T-helper 9 cell (primary cell): ENCODE measurements around the gene DNAL4.

Experiments
- DNase-seq: peaks from one replicate; pipeline ENCODE4 v3.0.0-alpha.2; 2020

The DNAL4 gene

GRCh38 chr22:38756711-38757463, 37.1 kb downstream of the DNAL4 start:
- no peak for DNase-seq

GRCh38 chr22:38755911-38756532, 37.9 kb downstream of the DNAL4 start, which contains the start of gene SUN2:
SUN2 (minus strand) TSS chr22:38755998; CDS start chr22:38752628, 3,370 bp downstream.
- DNase-seq = peak; percentile 92

DNA sequence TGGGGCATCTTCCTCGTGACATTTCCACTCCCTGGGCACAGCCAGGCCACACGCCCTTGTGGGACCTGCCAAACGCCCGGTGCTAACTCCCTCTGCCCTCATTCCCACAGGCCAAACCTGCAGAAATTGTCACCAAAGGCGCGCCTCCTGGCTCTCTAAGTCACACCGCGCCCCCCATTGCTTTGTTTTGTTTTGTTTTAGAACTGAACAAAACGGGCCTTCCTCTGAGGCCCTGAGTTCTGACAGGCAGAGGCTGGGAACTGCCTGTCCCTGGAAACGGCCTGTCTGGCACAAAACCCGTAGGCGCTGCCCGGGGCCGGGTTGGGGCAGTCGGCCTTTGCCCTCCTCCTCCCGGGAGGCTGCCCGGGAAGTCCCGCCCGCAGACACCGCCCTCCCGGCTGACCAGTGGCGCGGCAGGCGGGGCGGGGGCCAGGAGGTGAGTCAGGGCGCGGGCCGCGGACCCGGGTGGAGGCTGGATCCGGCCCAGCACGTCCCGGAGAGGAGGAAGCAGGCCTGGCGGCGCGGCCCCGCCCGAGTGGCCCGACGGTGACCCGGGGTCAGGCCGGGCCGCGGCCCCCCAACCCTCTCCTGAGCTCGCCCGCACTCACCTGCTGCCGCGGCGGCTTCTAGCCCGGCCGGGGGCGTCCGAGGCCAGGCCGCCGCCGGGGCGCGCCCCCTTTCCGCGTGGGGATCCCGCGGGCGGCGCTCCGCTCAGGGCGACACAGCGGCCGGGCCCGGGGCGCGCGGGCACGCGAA, 38.6 kb downstream of the DNAL4 start:
- DNase-seq = peak; percentile 43

DNA sequence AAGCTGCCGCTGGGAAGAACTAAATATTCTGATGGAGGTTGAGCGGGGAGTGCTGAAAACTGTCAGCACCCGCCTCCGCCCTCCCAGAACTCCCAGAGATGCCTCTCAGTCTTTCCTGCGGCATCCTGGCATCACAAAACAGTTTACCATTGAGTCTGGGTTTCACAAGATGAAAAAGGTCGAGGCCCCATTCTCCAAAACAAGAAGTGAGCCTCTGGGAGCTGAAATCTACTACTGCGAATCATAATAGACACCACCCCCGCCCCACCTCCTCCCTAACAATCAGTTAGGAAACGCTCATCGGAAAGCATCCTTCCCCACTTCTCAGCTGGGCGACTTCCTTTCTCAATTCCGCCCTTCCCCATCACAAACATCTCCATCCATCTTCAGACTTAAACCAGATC, 39.2 kb downstream of the DNAL4 start:
- no peak for DNase-seq

GRCh38 chr22:38753948-38754750, 39.8 kb downstream of the DNAL4 start:
- DNase-seq = no peak

DNA sequence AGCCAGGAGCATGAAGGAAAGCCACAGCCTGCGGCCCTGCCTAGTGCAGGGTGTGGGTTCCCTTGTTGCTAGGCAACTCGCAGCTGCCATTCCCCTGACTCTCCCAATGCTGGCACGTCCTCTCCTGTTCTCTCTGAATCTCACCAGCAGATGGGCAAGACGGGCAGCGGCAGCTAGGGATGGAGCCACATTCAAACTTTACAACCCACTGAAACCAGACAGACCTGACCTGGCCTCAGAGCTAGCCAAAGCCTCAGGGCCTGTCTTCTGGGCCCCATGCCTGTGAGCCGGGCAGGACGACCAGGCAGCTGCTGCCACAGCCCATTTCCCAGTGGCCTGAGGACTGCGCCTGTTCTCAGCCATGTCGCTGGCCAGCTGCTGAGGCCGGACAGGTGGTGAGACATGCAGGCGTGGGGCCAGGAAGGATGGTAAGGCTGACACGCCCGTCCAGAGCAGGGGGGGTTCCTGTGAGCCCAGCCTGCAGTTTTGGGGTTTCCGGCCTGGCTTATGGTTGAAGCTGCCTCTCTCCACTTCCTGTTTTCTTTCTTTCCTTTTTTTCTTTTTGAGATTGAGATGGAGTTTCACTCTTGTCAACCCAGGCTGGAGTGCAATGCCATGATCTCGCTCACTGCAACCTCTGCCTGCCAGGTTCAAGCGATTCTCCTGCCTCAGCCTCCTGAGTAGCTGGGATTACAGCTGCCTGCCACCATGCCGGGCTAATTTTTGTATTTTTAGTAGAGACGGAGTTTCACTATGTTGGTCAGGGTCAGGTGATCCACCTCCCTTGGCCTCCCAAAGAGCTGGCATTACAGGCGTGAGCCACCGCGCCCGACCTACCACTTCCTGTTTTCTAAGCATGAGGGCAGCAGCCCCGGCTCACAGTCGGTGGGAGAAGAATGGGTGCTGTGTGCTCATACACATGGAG, 42.3 kb downstream of the DNAL4 start:
- peak; percentile 69 for DNase-seq

- no peak for DNase-seq
Observed at GRCh38 chr22:38751066-38751421, 42.9 kb downstream of the DNAL4 start.

GRCh38 chr22:38750638-38751037, 43.3 kb downstream of the DNAL4 start:
- DNase-seq = no peak

- no peak for DNase-seq
Observed at GRCh38 chr22:38750104-38750503, 43.8 kb downstream of the DNAL4 start.

GRCh38 chr22:38748487-38749136, 45.3 kb downstream of the DNAL4 start:
- DNase-seq = no peak

DNA sequence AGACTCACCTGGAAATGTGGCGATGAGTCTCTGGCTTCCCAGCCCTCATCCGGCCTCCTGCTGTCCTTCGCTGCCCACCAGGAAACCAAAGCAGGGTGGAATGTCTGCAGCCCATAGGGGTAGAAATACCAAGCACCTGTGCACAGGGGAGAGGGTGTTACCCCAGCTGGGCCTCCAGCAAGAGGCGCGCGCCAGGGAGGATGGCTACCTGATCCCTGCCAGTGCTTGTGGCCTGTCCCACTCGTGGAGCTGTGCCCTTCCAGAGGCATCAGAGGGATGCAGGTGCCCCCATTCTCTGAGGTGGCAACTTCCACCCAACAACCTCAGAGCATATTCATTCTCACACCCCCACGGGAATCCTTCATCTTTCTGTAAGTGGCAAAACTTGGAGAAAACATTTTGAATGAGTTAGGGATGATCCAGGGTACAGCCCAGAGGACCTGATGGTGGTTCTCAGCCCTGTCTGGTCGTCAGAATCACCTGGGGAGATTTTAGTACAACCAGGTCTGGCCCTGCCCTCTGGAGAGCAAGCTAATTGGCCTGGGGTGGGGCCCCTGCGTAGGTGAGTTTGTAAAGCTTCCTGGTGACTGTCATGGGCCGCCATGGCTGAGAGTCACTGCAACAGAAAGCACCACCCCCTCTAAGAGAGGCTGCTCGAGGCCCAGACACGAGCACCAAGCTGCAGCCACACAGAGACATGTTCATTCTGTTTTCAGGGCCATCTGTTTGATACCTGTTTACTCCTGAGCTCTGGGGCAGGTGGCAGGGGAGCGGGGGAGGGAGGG, 48.1 kb downstream of the DNAL4 start:
- no peak for DNase-seq

GRCh38 chr22:38744981-38745380, 49.0 kb downstream of the DNAL4 start:
- DNase-seq = no peak

DNA sequence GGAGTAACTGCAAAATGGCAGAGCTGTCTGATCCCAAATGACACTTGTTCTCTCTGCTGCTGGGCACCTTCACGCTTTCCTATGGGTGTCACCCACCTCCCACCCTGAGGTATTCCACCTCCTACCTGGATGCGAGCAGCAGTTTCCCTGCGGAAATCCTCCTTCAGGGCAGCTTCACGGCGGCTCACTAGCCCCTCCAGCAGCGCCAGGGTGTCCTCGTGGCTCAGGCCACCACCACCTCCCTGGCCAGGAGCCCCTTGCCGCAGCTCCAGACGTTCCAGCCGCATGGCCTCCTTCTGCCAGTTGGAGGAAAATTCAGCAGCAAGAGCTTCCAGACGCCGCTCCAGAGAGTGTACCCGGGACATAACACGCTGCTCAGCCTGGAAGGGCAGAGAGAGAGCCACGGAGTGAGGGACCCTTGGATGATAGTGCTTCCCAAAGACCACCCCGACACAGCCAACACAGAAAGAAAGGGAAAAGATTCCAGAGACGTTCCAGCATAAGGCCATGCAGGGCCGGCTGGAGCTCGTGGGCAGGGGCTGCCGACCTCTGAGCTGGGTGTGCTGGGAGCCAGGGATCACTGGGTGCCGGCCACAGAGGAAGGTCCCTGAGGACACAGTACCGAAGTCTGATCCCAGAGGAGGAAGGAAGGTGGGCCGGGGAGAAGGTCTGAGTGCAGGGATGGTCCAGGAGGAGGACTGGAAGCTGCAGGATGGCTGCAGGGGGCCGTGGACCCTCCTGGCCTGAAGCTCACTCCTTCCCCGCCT, 51.6 kb downstream of the DNAL4 start:
- DNase-seq = no peak

- DNase-seq = no peak
Observed at GRCh38 chr22:38741576-38741975, 52.4 kb downstream of the DNAL4 start.

- DNase-seq = no peak
Observed at GRCh38 chr22:38741166-38741565, 52.8 kb downstream of the DNAL4 start.

DNA sequence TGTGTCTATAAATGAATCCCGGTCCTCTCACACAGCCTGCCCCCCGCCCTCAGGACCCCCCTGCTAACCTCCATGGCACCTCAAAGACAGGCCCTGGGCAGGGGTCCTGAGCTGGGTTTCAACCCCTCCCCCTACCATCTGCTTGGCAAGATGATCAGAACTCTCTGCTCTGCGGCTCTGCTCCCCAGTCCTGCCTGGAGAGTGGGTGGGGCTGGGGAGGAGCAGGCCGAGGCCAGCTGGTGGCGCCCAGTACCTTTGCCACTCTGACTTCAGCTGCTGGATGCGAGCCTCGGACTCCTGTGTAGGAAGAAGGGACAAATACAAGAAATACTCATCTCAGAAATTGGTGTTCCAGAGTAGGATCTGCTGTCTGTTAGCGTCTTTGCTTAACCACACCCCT, 53.2 kb downstream of the DNAL4 start:
- DNase-seq = no peak

DNA sequence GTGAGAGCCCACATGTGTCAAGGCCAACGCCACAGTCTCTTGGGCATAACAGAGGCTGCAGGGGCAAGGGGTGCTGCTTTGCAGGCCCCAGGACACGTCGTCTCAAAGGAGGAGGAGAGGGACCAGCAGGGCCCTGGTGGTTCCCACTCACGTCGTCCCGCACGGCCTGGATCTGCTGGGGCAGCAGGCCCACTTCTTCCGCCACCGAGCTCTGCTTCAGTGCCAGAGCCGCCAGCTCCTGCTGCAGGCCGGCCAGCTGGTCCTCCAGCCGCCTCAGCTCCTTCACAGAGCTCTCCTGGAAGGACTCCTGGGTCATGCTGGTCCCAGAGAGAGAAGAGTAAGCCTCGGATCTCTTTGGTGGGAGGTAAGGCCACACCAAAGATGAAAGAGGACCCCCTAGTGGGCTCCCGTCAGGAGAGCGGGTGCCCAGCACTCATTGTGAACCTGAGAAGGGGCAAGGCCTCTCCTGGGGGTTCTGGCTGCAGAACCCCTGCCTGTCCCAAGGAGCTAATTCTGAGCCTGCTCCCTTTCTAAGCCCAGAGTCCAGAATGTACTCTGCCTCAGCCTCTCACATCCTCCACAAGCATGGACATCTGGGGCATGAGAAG, 53.7 kb downstream of the DNAL4 start:
- no peak for DNase-seq

DNA sequence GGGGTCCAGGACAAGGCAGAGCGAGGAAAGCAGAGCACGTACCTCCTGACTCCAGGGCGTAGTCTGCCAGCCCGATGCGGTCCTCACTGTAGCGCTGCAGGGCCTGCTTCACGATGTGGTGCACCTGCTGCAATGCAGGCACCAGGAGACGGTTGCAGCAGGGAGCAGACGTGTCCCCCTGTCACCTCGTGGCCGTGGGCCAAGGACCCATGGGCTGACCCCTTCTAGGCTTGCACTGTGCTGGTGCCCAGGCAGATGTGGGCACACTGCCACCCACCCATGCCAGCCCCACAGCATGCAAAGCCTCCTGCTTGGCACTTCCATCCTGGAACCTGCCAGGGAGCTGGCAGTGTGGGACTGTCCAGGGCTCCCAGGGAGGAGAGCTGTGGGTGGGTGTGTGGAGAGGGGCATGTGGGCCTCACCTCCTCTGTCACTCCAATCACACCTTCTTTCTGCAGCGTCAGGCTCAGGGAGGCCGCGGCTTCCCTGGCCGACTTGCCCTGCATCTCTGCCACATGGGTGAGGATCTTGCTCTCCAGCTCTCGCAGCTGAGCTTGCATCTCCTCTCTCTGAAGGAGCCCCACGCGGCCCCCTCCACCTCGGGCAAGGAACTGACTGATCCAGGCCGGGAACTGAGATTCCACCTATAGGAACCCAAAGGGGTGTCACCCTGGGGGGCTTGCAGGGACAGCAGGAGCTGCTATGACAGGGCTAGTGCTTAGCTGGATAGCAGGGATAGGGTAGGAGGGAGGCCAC, 54.5 kb downstream of the DNAL4 start:
- DNase-seq = no peak
